SK-N-SH treated with all-trans-retinoic acid at 6 μM for 48 hours (cell line): ENCODE results near the gene CYP3A5.

Experiments used
- ATAC-seq: fragments of 200-7000 bp; cut with Tn5 transposase; 3 replicates; pipeline ENCODE4 v1.9.1; 2020; ENCODE audit warnings: mild to moderate bottlenecking, moderate library complexity
- ARNTL ChIP-seq: fragments of 450-650 bp; formaldehyde crosslinking; IDR thresholded peaks from 2 replicates; pipeline ENCODE4 v1.5.0; 2020; ENCODE audit warnings: low read depth, mild to moderate bottlenecking, moderate library complexity, borderline replicate concordance
- BACH2 ChIP-seq: fragments of 250-450 bp; sonication (Bioruptor Pico); IDR thresholded peaks from 2 replicates; pipeline ENCODE4 v1.9.0; 2021; ENCODE audit warnings: mild to moderate bottlenecking, borderline replicate concordance
- CSDC2 ChIP-seq: fragments of 250-450 bp; sonication (Bioruptor Pico); IDR thresholded peaks from 2 replicates; pipeline ENCODE4 v1.5.0; 2020; ENCODE audit warnings: mild to moderate bottlenecking, moderate library complexity
- ISL1 ChIP-seq: fragments of 250-450 bp; sonication (Bioruptor Pico); IDR thresholded peaks from 2 replicates; pipeline ENCODE4 v2.1.2; 2022; ENCODE audit warnings: mild to moderate bottlenecking, moderate library complexity
- OSR1 ChIP-seq: fragments of 250-450 bp; sonication (Bioruptor Pico); IDR thresholded peaks from 2 replicates; pipeline ENCODE4 v1.8.0; 2022; ENCODE audit warnings: moderate library complexity, mild to moderate bottlenecking, inconsistent platforms
- PPARA ChIP-seq: fragments of 250-450 bp; sonication (Bioruptor Pico); IDR thresholded peaks from 2 replicates; pipeline ENCODE4 v1.5.0; 2020; ENCODE audit warnings: mild to moderate bottlenecking, borderline replicate concordance
- RARB ChIP-seq: fragments of 250-450 bp; sonication (Bioruptor Pico); IDR thresholded peaks from 2 replicates; pipeline ENCODE4 v1.8.0; 2021; ENCODE audit warnings: mild to moderate bottlenecking, moderate library complexity
- SNAI2 ChIP-seq: fragments of 250-450 bp; sonication (Bioruptor Pico); IDR thresholded peaks from 2 replicates; pipeline ENCODE4 v1.5.0; 2020; ENCODE audit warnings: mild to moderate bottlenecking, moderate library complexity
- TCF4 ChIP-seq: fragments of 250-450 bp; sonication (Bioruptor Pico); IDR thresholded peaks from 2 replicates; pipeline ENCODE4 v1.8.0; 2021; ENCODE audit warnings: mild to moderate bottlenecking, moderate library complexity, borderline replicate concordance
- TOX ChIP-seq: fragments of 250-450 bp; sonication (Bioruptor Pico); IDR thresholded peaks from 2 replicates; pipeline ENCODE4 v1.8.0; 2021; ENCODE audit warnings: mild to moderate bottlenecking, moderate library complexity, borderline replicate concordance
- TSHZ2 ChIP-seq: fragments of 250-450 bp; sonication (Bioruptor Pico); IDR thresholded peaks from 2 replicates; pipeline ENCODE4 v1.5.0; 2020; ENCODE audit warnings: mild to moderate bottlenecking, moderate library complexity
- ZC3H10 ChIP-seq: fragments of 250-450 bp; sonication (Bioruptor Pico); IDR thresholded peaks from 2 replicates; pipeline ENCODE4 v1.5.1; 2021; ENCODE audit warnings: mild to moderate bottlenecking, moderate library complexity
- ZFP3 ChIP-seq: fragments of 250-450 bp; sonication (Bioruptor Pico); IDR thresholded peaks from 2 replicates; pipeline ENCODE4 v1.5.0; 2020; ENCODE audit warnings: mild to moderate bottlenecking, moderate library complexity
- ZFP30 ChIP-seq: fragments of 450-650 bp; formaldehyde crosslinking; IDR thresholded peaks from 2 replicates; pipeline ENCODE4 v1.5.0; 2022; ENCODE audit warnings: mild to moderate bottlenecking, moderate library complexity
- ZNF565 ChIP-seq: fragments of 450-650 bp; formaldehyde crosslinking; conservative IDR thresholded peaks from 2 replicates; pipeline ENCODE4 v1.5.0; 2020; ENCODE audit warnings: low read depth, mild to moderate bottlenecking, moderate library complexity
- ZNF8 ChIP-seq: fragments of 450-650 bp; formaldehyde crosslinking; IDR thresholded peaks from 2 replicates; pipeline ENCODE4 v1.5.0; 2020; ENCODE audit warnings: mild to moderate bottlenecking, moderate library complexity
- TF ChIP-seq, protein P1 (sequence below): fragments of 250-450 bp; sonication (Bioruptor Pico); IDR thresholded peaks from 2 replicates; pipeline ENCODE4 v1.5.1; 2021; ENCODE audit warnings: mild to moderate bottlenecking, moderate library complexity
- TF ChIP-seq, protein P2 (sequence below): fragments of 250-450 bp; sonication (Bioruptor Pico); IDR thresholded peaks from 2 replicates; pipeline ENCODE4 v1.5.1; 2020; ENCODE audit warnings: low read depth, mild to moderate bottlenecking, moderate library complexity
- TF ChIP-seq, protein P3 (sequence below): fragments of 250-450 bp; sonication (Bioruptor Pico); IDR thresholded peaks from 2 replicates; pipeline ENCODE4 v1.8.0; 2020; ENCODE audit warnings: mild to moderate bottlenecking, moderate library complexity, borderline replicate concordance
- TF ChIP-seq, protein P4 (sequence below): fragments of 250-450 bp; sonication (Bioruptor Pico); IDR thresholded peaks from 2 replicates; pipeline ENCODE4 v1.8.0; 2021; ENCODE audit warnings: low read depth, mild to moderate bottlenecking, moderate library complexity, borderline replicate concordance

CYP3A5 gene

DNA sequence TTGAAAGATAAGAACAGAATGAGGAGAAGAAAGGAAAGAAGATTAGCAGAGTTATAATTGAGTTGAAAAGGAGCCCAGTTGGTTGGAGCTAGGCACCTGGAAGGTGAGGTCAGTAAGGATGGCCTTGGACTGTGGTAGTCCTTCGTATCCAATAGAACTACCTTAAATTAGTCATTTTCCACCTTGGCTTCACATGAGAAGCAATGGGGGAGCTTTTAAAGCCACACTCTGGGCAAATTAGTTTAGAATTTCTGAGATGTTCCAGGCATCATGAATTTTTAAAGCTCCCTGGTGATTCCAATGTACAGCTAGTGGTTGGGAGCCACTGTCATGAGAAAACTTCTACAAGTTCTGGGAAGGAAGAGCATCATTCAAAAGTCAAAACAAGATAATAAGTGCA, 27.3 kb upstream of the CYP3A5 start:
- TF ChIP-seq, protein P1, sequence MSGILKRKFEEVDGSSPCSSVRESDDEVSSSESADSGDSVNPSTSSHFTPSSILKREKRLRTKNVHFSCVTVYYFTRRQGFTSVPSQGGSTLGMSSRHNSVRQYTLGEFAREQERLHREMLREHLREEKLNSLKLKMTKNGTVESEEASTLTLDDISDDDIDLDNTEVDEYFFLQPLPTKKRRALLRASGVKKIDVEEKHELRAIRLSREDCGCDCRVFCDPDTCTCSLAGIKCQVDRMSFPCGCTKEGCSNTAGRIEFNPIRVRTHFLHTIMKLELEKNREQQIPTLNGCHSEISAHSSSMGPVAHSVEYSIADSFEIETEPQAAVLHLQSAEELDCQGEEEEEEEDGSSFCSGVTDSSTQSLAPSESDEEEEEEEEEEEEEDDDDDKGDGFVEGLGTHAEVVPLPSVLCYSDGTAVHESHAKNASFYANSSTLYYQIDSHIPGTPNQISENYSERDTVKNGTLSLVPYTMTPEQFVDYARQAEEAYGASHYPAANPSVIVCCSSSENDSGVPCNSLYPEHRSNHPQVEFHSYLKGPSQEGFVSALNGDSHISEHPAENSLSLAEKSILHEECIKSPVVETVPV (CRISPR knock-in tag): no peak
- TF ChIP-seq, protein P2, sequence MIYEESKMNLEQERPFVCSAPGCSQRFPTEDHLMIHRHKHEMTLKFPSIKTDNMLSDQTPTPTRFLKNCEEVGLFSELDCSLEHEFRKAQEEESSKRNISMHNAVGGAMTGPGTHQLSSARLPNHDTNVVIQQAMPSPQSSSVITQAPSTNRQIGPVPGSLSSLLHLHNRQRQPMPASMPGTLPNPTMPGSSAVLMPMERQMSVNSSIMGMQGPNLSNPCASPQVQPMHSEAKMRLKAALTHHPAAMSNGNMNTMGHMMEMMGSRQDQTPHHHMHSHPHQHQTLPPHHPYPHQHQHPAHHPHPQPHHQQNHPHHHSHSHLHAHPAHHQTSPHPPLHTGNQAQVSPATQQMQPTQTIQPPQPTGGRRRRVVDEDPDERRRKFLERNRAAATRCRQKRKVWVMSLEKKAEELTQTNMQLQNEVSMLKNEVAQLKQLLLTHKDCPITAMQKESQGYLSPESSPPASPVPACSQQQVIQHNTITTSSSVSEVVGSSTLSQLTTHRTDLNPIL: no peak
- TF ChIP-seq CSDC2 (no peak), ZNF565 (CRISPR knock-in tag) (no peak)
- TF ChIP-seq, protein P3, sequence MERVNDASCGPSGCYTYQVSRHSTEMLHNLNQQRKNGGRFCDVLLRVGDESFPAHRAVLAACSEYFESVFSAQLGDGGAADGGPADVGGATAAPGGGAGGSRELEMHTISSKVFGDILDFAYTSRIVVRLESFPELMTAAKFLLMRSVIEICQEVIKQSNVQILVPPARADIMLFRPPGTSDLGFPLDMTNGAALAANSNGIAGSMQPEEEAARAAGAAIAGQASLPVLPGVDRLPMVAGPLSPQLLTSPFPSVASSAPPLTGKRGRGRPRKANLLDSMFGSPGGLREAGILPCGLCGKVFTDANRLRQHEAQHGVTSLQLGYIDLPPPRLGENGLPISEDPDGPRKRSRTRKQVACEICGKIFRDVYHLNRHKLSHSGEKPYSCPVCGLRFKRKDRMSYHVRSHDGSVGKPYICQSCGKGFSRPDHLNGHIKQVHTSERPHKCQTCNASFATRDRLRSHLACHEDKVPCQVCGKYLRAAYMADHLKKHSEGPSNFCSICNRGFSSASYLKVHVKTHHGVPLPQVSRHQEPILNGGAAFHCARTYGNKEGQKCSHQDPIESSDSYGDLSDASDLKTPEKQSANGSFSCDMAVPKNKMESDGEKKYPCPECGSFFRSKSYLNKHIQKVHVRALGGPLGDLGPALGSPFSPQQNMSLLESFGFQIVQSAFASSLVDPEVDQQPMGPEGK (CRISPR knock-in tag): no peak
- ATAC-seq: no peak

DNA sequence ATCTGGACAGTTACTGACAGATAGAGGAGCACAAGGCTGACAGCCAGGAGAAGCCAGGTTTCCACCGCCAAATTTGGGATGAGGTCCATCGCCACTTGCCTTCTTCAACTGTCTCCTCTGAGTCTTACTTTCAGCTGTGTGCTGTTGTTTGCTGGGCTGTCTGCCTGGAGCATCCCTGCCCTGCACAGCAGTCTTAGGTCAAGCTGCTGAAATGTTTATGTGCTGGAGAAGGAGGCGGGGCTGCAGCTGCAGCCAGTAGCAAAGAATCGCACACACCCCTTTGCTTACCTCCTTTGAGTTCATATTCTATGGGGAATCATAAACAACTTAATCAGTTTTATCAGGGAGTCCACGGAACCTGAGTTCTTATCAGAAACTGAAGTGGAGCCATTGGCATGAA, 20.1 kb upstream of the CYP3A5 start:
- TF ChIP-seq ZNF565 (CRISPR knock-in tag): no peak
- no peak for TF ChIP-seq CSDC2
- no peak for TF ChIP-seq ZFP3 (CRISPR knock-in tag)
- TF ChIP-seq RARB (CRISPR knock-in tag): no peak
- TF ChIP-seq, protein P3 (CRISPR knock-in tag): no peak
- no peak for TF ChIP-seq PPARA (CRISPR knock-in tag)
- TF ChIP-seq, protein P4, sequence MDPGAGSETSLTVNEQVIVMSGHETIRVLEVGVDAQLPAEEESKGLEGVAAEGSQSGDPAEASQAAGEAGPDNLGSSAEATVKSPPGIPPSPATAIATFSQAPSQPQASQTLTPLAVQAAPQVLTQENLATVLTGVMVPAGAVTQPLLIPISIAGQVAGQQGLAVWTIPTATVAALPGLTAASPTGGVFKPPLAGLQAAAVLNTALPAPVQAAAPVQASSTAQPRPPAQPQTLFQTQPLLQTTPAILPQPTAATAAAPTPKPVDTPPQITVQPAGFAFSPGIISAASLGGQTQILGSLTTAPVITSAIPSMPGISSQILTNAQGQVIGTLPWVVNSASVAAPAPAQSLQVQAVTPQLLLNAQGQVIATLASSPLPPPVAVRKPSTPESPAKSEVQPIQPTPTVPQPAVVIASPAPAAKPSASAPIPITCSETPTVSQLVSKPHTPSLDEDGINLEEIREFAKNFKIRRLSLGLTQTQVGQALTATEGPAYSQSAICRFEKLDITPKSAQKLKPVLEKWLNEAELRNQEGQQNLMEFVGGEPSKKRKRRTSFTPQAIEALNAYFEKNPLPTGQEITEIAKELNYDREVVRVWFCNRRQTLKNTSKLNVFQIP (CRISPR knock-in tag): no peak
- no peak for TF ChIP-seq ZFP30 (CRISPR knock-in tag)
- no peak for TF ChIP-seq TCF4
- TF ChIP-seq ZNF8 (CRISPR knock-in tag): no peak
- no peak for TF ChIP-seq ARNTL (CRISPR knock-in tag)
- no peak for TF ChIP-seq ISL1
- TF ChIP-seq TOX: no peak
- no peak for TF ChIP-seq TSHZ2
- no peak for TF ChIP-seq SNAI2
- TF ChIP-seq OSR1: no peak
- no peak for TF ChIP-seq ZC3H10
- no peak for TF ChIP-seq BACH2 (CRISPR knock-in tag)
- TF ChIP-seq, protein P2: no peak
- TF ChIP-seq, protein P1 (CRISPR knock-in tag): no peak
- no peak for ATAC-seq

GRCh38 chr7:99698867-99699730, 19.3 kb upstream of the CYP3A5 start:
- ATAC-seq: peak; percentile 55; the same call in 1 of the 3 replicates
